ENCODE measurements around the gene TGIF2.
"Not testable (repeated sequence)": the region's sequence is repeated elsewhere in the genome, so short reads cannot be mapped to it uniquely, and the experiment has no call there.

Gene TGIF2

DNA sequence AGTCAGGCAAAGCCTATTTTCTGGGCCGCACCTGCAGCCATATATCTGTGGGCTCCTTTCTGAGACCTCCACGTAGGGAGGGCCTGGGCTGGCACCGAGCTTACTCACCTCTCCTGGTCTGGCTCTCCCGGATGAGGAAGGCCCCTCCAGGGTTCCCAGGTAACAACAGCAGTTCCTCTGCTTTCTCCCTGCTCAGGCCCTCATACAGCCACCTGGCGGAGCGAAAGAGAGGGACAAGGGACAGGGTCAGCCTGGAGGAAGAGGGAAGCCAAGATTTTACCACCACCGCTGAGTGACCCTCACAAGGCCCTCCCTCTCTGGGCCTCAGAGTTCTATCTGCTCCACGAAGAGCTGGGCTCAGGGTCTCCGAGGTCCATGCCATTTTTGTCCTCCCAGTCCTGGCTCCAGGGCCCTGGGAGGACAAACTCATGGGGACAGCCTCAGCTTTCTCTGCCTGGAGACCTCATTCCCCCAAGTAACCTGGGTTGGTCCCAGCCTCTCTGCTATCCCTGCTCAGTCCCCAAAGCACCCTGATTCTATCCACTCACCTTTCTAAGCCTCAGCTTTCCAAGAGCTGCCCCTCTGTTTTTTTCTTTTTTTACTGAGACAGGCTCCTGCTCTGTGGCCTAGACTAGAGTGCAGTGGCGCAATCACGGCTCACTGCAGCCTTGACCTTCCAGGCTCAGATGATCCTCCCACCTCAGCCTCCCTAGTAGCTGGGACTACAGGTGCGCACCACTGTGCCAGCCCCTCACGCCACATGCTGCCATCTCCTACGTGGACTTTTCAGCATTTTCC, 59.3 kb downstream of the TGIF2 start:
- FAIRE-seq = no peak

DNA sequence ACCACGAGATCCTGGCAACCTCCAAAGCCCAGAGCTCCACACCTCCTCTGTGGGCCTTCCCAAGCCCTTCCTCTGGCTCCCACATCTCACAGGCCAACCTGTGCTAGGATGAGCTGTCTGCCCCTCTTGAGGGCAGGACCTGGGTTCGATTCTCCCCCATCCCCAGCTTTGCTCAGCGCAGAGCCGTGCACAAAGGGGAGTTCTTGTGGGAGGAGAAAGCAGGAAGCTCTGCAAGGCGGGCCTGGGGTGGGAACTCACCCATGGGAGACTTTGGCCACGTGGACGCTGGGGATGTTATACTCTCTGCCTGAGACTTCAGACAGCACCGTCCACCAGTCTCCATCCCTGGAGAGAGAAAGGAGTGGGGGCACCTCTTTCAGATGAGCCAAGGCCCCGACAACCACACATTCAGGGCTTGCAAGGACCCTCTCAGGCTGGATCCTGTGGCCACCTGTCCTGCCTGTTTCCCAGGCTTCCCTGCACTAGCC, 59.9 kb downstream of the TGIF2 start:
- no peak for DNase-seq (ENCODE audit: insufficient read length, low spot score)
- no peak for FAIRE-seq
- TF ChIP-seq, protein P1, sequence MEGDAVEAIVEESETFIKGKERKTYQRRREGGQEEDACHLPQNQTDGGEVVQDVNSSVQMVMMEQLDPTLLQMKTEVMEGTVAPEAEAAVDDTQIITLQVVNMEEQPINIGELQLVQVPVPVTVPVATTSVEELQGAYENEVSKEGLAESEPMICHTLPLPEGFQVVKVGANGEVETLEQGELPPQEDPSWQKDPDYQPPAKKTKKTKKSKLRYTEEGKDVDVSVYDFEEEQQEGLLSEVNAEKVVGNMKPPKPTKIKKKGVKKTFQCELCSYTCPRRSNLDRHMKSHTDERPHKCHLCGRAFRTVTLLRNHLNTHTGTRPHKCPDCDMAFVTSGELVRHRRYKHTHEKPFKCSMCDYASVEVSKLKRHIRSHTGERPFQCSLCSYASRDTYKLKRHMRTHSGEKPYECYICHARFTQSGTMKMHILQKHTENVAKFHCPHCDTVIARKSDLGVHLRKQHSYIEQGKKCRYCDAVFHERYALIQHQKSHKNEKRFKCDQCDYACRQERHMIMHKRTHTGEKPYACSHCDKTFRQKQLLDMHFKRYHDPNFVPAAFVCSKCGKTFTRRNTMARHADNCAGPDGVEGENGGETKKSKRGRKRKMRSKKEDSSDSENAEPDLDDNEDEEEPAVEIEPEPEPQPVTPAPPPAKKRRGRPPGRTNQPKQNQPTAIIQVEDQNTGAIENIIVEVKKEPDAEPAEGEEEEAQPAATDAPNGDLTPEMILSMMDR (IDR thresholded peaks at IDR 0.05; ENCODE audit: insufficient read depth, missing control alignments) = no peak

More for the DNA sequence above, 59.3 kb downstream of the TGIF2 start:
- TF ChIP-seq, protein P1 (IDR thresholded peaks at IDR 0.05; ENCODE audit: insufficient read depth, missing control alignments) = no peak
- no peak for DNase-seq (ENCODE audit: insufficient read length, low spot score)

GRCh38 chr20:36634342-36634741, 60.9 kb downstream of the TGIF2 start:
- DNase-seq (ENCODE audit: insufficient read length, low spot score) (no peak), FAIRE-seq (no peak)
- TF ChIP-seq, protein P1 (IDR thresholded peaks at IDR 0.05; ENCODE audit: insufficient read depth, missing control alignments) = no peak

GRCh38 chr20:36638876-36639400, 65.5 kb downstream of the TGIF2 start:
- not testable (repeated sequence) for FAIRE-seq; DNase-seq (ENCODE audit: insufficient read length, low spot score)

DNA sequence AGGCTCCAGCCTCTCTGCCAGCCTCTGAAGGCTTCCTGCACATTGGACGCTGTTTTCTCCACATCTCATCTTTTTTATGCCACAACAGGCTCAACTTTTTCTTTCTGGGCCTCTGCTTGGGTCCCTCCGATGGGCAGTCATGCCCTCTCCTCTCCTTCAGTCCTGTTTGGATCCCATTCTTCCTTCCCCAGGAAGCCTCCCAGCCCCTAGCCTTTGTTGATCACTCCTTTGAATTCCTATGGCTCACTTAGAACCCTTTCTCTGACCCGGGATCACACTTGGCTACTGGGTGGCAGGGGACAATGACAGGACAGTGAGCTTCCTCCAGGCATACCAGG, 68.1 kb downstream of the TGIF2 start:
- TF ChIP-seq, protein P1 (IDR thresholded peaks at IDR 0.05; ENCODE audit: insufficient read depth, missing control alignments) = no peak
- DNase-seq (ENCODE audit: insufficient read length, low spot score) (no peak), FAIRE-seq (no peak)

DNA sequence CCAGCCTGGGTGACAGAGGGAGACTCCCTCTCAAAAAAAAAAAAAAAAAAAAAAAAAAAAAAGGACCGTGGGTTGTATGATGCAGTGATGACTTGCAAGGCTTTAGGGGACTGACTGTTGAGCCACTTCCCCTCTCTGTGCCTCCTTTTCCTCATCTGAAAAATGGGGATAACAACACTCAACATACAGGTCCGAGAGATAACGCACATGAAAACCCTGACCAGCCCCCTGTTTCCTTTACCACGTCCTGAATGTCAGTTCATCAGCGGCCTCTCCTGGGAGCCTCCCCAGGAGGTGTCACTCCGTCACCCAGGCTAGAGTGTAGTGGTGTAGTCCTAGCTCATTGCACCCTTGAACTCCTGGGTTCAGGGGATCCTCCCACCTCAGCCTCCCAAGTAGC, 68.7 kb downstream of the TGIF2 start:
- no peak for FAIRE-seq
- no peak for DNase-seq (ENCODE audit: insufficient read length, low spot score)
- TF ChIP-seq, protein P1 (IDR thresholded peaks at IDR 0.05; ENCODE audit: insufficient read depth, missing control alignments) = no peak

Data from D721Med (cell line).